SU-DHL-6 (cell line): ENCODE measurements around the gene GRB14.

Experiments
- CTCF ChIP-seq: fragments of 200-600 bp; sonication (generic); IDR thresholded peaks from one replicate; pipeline ENCODE4 v1.5.1; 2017; ENCODE audit warnings: antibody characterized with exemption, mild to moderate bottlenecking, low read length, moderate library complexity; ENCODE audit not compliant: insufficient read depth, poor library complexity, severe bottlenecking
- EZH2phosphoT487 ChIP-seq: fragments of 200-600 bp; sonication (generic), shearing (Covaris generic); conservative IDR thresholded peaks from 2 replicates; pipeline ENCODE4 v1.6.1; 2018; ENCODE audit warnings: mild to moderate bottlenecking, antibody characterized with exemption, low read length, moderate library complexity, mixed read lengths

GRCh38 chr2:164450278-164450677, 171.0 kb downstream of the GRB14 start:
- TF ChIP-seq CTCF: no peak
- no peak for TF ChIP-seq EZH2phosphoT487
